ENCODE measurements around the gene DIP2C.
"Not testable (repeated sequence)": the region's sequence is repeated elsewhere in the genome, so short reads cannot be mapped to it uniquely, and the experiment has no call there.

Gene DIP2C

GRCh38 chr10:593016-593415, 96.5 kb downstream of the DIP2C start:
- DNase-seq: no peak

GRCh38 chr10:591646-592045, 97.8 kb downstream of the DIP2C start:
- DNase-seq: no peak

- DNase-seq: no peak
These were observed 98.7 kb downstream of the DIP2C start for GRCh38 chr10:590721-591120.

- no peak for DNase-seq
These were observed 99.3 kb downstream of the DIP2C start for GRCh38 chr10:589961-590680.

- DNase-seq: no peak
These were observed 101.0 kb downstream of the DIP2C start for GRCh38 chr10:588246-589165.

- no peak for DNase-seq
These were observed 102.8 kb downstream of the DIP2C start for GRCh38 chr10:586716-587115.

- no peak for DNase-seq
These were observed 103.3 kb downstream of the DIP2C start for GRCh38 chr10:586151-586550.

- DNase-seq: no peak
These were observed 104.0 kb downstream of the DIP2C start for GRCh38 chr10:585502-585901.

GRCh38 chr10:584497-585290, 104.8 kb downstream of the DIP2C start:
- not testable (repeated sequence) for DNase-seq

GRCh38 chr10:583433-583832, 106.0 kb downstream of the DIP2C start:
- no peak for DNase-seq

GRCh38 chr10:581776-582330, 107.6 kb downstream of the DIP2C start:
- DNase-seq: no peak

- DNase-seq: no peak
These were observed 108.7 kb downstream of the DIP2C start for GRCh38 chr10:580778-581177.

- no peak for DNase-seq
These were observed 113.4 kb downstream of the DIP2C start for GRCh38 chr10:576130-576465.

- no peak for DNase-seq
These were observed 113.9 kb downstream of the DIP2C start for GRCh38 chr10:575402-576129.

GRCh38 chr10:572696-573095, 116.8 kb downstream of the DIP2C start:
- DNase-seq: no peak

- no peak for DNase-seq
These were observed 117.6 kb downstream of the DIP2C start for GRCh38 chr10:571688-572451.

- DNase-seq: no peak
These were observed 118.3 kb downstream of the DIP2C start for GRCh38 chr10:571166-571565.

- no peak for DNase-seq
These were observed 118.8 kb downstream of the DIP2C start for GRCh38 chr10:570628-571163.

- DNase-seq: no peak
These were observed 119.4 kb downstream of the DIP2C start for GRCh38 chr10:569961-570627.

- no peak for DNase-seq
These were observed 120.6 kb downstream of the DIP2C start for GRCh38 chr10:568848-569247.

- DNase-seq: no peak
These were observed 121.6 kb downstream of the DIP2C start for GRCh38 chr10:567869-568268.

All from activated T-cell treated with anti-CD3 and anti-CD28 coated beads, Interleukin-2, amount 50 U/mL, for 1 hour (primary cell).